Measurements from ENCODE around the gene VMP1. TPM values are rescaled to one million over a fixed set of nuclear protein-coding genes. Genes with fewer than 3 reads are reported as not detected.
A peak's percentile ranks its signal among the peaks of the same experiment; 100 is the strongest.

The VMP1 gene
- total and polyA plus RNA-seq, 2 of the 13 experiments (the other 11 are each of a cell fraction or from before 2014, with no cell fraction given), result 186 to 271 TPM

GRCh38 chr17:59727817-59728533 lies 20.5 kb downstream of the VMP1 start (continued):
- no peak for TF ChIP-seq ZNF564 (CRISPR knock-in tag; IDR thresholded peaks at IDR 0.05)
- no peak for TF ChIP-seq RERE (CRISPR knock-in tag; IDR thresholded peaks at IDR 0.05; ENCODE audit: low read depth)
- no peak for TF ChIP-seq GLI4 (CRISPR knock-in tag; IDR thresholded peaks at IDR 0.05; ENCODE audit: borderline replicate concordance)
- no peak for TF ChIP-seq ZMAT5 (CRISPR knock-in tag; IDR thresholded peaks at IDR 0.05; ENCODE audit: borderline replicate concordance, low read depth)
- peak; percentile 53; the same call in 1 of the 2 replicates for TF ChIP-seq MAFF (IDR thresholded peaks at IDR 0.05; ENCODE audit: low read depth, low read length)
